GM19463 (cell line): ENCODE data around the gene MYL11.
"Not testable (repeated sequence)": the region's sequence is repeated elsewhere in the genome, so short reads cannot be mapped to it uniquely, and the experiment has no call there.

Experiments
- ATAC-seq: cut with Tn5 transposase; IDR thresholded peaks from one replicate; pipeline ENCODE4 v1.9.1; 2021; ENCODE audit warnings: mild to moderate bottlenecking, moderate library complexity; ENCODE audit not compliant: unreplicated experiment

Gene MYL11

GRCh38 chr16:30374538-30374937 lies at the start of gene MYL11:
TSS of gene MYL11 (plus strand) at chr16:30374802. CDS start at chr16:30374858, 56 bp downstream.
- ATAC-seq: no peak

GRCh38 chr16:30334473-30334989 lies 40.1 kb upstream of the MYL11 start:
- ATAC-seq: peak; percentile 89

- ATAC-seq: peak; percentile 76
Measured at GRCh38 chr16:30335028-30335597, 39.5 kb upstream of the MYL11 start.

- peak; percentile 7 for ATAC-seq
Measured at GRCh38 chr16:30335598-30336474, 38.8 kb upstream of the MYL11 start.

GRCh38 chr16:30337964-30338357 lies 36.6 kb upstream of the MYL11 start:
- ATAC-seq: not testable (repeated sequence)

GRCh38 chr16:30338715-30339114 lies 35.9 kb upstream of the MYL11 start:
- ATAC-seq: not testable (repeated sequence)

GRCh38 chr16:30340621-30341020 lies 34.0 kb upstream of the MYL11 start:
- ATAC-seq: no peak

GRCh38 chr16:30341971-30342370 lies 32.6 kb upstream of the MYL11 start:
- ATAC-seq: not testable (repeated sequence)

- ATAC-seq: no peak
Measured at GRCh38 chr16:30342751-30343490, 31.7 kb upstream of the MYL11 start.

GRCh38 chr16:30343491-30343820 lies 31.1 kb upstream of the MYL11 start:
- not testable (repeated sequence) for ATAC-seq

- ATAC-seq: no peak
Measured at GRCh38 chr16:30346286-30346685, 28.3 kb upstream of the MYL11 start.

GRCh38 chr16:30348113-30348512 lies 26.5 kb upstream of the MYL11 start:
- ATAC-seq: no peak

GRCh38 chr16:30348929-30349328 lies 25.7 kb upstream of the MYL11 start:
- no peak for ATAC-seq

- peak; percentile 38 for ATAC-seq
Measured at GRCh38 chr16:30349675-30350074, 24.9 kb upstream of the MYL11 start.

- peak; percentile 45 for ATAC-seq
Measured at GRCh38 chr16:30350134-30350871, 24.3 kb upstream of the MYL11 start.

- ATAC-seq: no peak
Measured at GRCh38 chr16:30351001-30351441, 23.6 kb upstream of the MYL11 start.

- no peak for ATAC-seq
Measured at GRCh38 chr16:30351586-30352419, 22.8 kb upstream of the MYL11 start.

GRCh38 chr16:30352488-30353401 lies 21.9 kb upstream of the MYL11 start:
- no peak for ATAC-seq
